CD4-positive, alpha-beta T cell treated with Interleukin-15 for 1 hour (primary cell): ENCODE results near the gene PPIP5K2.
A peak's percentile ranks its signal among the peaks of the same experiment; 100 is the strongest.
"Not testable (repeated sequence)": the region's sequence is repeated elsewhere in the genome, so short reads cannot be mapped to it uniquely, and the experiment has no call there.

Experiments
- DNase-seq: peaks from one replicate; pipeline ENCODE4 v3.0.0-alpha.2; 2020

PPIP5K2 gene

GRCh38 chr5:103126557-103126956, 6.5 kb downstream of the PPIP5K2 start:
- DNase-seq: no peak

GRCh38 chr5:103127292-103127817, 7.3 kb downstream of the PPIP5K2 start:
- no peak for DNase-seq

- DNase-seq: no peak
Observed at GRCh38 chr5:103128202-103128601, 8.1 kb downstream of the PPIP5K2 start.

- DNase-seq: no peak
Observed at GRCh38 chr5:103132684-103133083, 12.6 kb downstream of the PPIP5K2 start.

GRCh38 chr5:103133231-103133630, 13.1 kb downstream of the PPIP5K2 start:
- no peak for DNase-seq

- DNase-seq: no peak
Observed at GRCh38 chr5:103135461-103135860, 15.4 kb downstream of the PPIP5K2 start.

GRCh38 chr5:103138202-103138690, 18.1 kb downstream of the PPIP5K2 start:
- no peak for DNase-seq

- peak; percentile 77 for DNase-seq
Observed at GRCh38 chr5:103139264-103139865, 19.3 kb downstream of the PPIP5K2 start.

- DNase-seq: not testable (repeated sequence)
Observed at GRCh38 chr5:103142132-103142531, 22.0 kb downstream of the PPIP5K2 start.

GRCh38 chr5:103145196-103145595, 25.1 kb downstream of the PPIP5K2 start:
- DNase-seq: no peak

- no peak for DNase-seq
Observed at GRCh38 chr5:103148213-103148612, 28.1 kb downstream of the PPIP5K2 start.

- no peak for DNase-seq
Observed at GRCh38 chr5:103151156-103151555, 31.1 kb downstream of the PPIP5K2 start.

- no peak for DNase-seq
Observed at GRCh38 chr5:103166706-103167105, 46.6 kb downstream of the PPIP5K2 start.

- no peak for DNase-seq
Observed at GRCh38 chr5:103174147-103174546, 54.0 kb downstream of the PPIP5K2 start.

- no peak for DNase-seq
Observed at GRCh38 chr5:103177543-103177942, 57.4 kb downstream of the PPIP5K2 start.

GRCh38 chr5:103178167-103178566, 58.1 kb downstream of the PPIP5K2 start:
- no peak for DNase-seq

GRCh38 chr5:103186152-103186551, 66.1 kb downstream of the PPIP5K2 start:
- DNase-seq: no peak

GRCh38 chr5:103188436-103188835, 68.3 kb downstream of the PPIP5K2 start:
- DNase-seq: no peak

GRCh38 chr5:103203226-103203625, 83.1 kb downstream of the PPIP5K2 start:
- no peak for DNase-seq

GRCh38 chr5:103204990-103205389, 84.9 kb downstream of the PPIP5K2 start:
- not testable (repeated sequence) for DNase-seq

GRCh38 chr5:103205991-103206700, 86.0 kb downstream of the PPIP5K2 start:
- DNase-seq: no peak

- no peak for DNase-seq
Observed at GRCh38 chr5:103207011-103207410, 86.9 kb downstream of the PPIP5K2 start.

GRCh38 chr5:103207653-103208052, 87.6 kb downstream of the PPIP5K2 start:
- no peak for DNase-seq

- DNase-seq: no peak
Observed at GRCh38 chr5:103208460-103208859, 88.4 kb downstream of the PPIP5K2 start.
